ENCODE results near the gene CCNJL.

- TF ChIP-seq CTCF (IDR thresholded peaks at IDR 0.05 in 4 of 5, conservative IDR thresholded peaks at IDR 0.05 in 1 of 5) (no peak), POLR2A (IDR thresholded peaks at IDR 0.05) (no peak)
These were observed 21.4 kb upstream of the CCNJL start for GRCh38 chr5:160333721-160334120.
